GM10266 (cell line): ENCODE results near the gene R3HDM1.

ENCODE experiments used
- DNase-seq: peaks from one replicate; pipeline ENCODE4 v3.0.0; 2012; ENCODE audit errors: extremely low spot score
- TF ChIP-seq, protein P1 (sequence below): IDR thresholded peaks from 2 replicates; pipeline ENCODE4 v1.5.1; 2012; ENCODE audit warnings: mild to moderate bottlenecking, low read depth; ENCODE audit not compliant: control insufficient read depth, insufficient read depth; ENCODE audit errors: missing control alignments

Gene R3HDM1

DNA sequence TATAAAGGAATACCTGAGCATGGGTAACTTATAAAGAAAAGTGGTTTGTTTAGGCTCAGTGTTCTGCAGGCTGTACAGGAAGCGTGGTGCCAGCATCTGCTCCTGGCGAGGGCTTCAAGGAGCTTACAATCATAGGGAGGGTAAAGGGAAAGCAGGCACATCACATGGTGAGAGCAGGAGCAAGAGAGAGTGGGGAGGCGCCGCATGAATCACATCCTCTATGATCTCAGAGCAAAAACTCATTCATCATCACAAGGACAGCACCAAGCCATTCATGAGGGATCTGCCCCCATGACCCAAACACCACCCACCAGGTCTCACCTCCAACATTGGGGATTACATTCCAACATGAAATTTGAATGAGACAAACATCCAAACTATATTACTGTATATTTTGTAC is 32.5 kb downstream of the R3HDM1 start:
- TF ChIP-seq, protein P1, sequence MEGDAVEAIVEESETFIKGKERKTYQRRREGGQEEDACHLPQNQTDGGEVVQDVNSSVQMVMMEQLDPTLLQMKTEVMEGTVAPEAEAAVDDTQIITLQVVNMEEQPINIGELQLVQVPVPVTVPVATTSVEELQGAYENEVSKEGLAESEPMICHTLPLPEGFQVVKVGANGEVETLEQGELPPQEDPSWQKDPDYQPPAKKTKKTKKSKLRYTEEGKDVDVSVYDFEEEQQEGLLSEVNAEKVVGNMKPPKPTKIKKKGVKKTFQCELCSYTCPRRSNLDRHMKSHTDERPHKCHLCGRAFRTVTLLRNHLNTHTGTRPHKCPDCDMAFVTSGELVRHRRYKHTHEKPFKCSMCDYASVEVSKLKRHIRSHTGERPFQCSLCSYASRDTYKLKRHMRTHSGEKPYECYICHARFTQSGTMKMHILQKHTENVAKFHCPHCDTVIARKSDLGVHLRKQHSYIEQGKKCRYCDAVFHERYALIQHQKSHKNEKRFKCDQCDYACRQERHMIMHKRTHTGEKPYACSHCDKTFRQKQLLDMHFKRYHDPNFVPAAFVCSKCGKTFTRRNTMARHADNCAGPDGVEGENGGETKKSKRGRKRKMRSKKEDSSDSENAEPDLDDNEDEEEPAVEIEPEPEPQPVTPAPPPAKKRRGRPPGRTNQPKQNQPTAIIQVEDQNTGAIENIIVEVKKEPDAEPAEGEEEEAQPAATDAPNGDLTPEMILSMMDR: no peak
- DNase-seq: no peak

DNA sequence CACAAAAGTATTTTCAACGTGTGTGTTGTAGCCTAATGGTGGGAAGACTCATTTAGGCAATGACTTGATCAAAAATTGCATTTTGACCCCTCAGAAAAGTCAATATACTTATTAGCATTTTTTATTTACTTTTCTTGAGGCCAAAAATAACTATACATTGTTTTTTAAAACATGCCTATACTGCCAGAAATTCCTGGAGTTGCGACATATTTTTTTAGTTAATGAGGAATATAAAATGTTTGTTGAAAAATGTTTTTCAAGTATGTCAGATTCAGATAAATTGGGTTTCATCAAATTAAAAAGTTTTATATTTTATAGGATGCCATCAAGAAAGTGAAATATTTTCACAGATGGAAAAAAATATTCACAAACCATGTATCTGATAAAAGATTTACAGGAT is 39.6 kb downstream of the R3HDM1 start:
- TF ChIP-seq, protein P1: no peak
- DNase-seq: no peak

DNA sequence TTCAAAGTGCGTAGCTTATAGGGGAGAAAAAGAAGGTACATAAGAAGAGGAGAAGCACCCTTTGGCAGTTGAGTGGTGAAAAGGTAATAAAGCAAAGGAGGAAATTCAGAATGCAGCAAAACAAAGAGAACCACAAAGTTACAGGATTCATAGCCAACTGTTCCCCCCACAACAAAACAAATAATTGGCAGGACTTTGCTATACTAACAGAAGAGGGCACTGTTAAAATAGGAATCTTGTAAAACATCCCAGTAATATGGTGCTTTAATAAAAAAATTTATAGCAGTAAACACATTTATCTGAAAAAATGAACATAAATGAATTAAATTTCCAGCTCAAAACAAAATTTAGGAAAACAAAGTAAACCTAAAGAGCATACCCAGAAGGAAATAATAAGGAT is 42.3 kb downstream of the R3HDM1 start:
- TF ChIP-seq, protein P1: no peak

DNA sequence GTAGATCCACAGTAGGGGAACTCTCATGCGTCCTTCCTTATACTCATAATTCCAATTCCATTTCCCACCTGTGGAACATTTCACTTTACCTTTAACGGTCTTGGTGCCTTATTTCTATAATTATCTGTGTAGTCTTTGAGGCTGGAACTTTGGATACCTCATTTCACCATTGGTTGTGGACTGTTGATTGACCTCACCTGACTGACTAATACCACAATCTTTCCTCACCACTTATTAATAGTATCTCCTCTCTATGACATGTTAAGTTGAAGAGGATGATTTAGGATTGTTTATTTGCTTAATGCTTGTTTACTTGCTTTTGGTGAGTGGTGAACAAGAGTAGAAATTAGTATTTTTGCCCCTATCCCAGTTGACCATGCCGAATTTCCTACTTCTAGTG is 50.0 kb downstream of the R3HDM1 start:
- TF ChIP-seq, protein P1: no peak
- no peak for DNase-seq

More for the DNA sequence above, 42.3 kb downstream of the R3HDM1 start:
- no peak for DNase-seq

DNA sequence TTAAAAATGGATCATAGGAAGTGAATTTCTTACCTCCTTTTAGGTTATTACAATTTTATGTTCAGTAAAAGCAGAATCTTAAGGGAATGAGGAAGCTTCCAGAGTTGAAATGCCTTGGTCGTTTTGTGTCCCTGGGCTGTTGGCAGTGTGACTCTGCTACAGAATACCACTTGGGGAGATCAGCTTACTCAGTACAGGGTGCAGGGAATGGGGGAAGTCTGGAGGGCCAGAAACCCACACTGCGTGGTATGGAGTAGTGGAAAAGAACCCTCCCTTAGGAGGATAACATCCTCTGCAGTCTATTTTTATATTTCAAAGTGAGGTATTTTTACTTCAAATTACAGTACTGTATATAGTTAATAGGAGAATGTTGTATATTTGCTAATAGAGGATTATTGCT is 51.1 kb downstream of the R3HDM1 start:
- no peak for DNase-seq
- TF ChIP-seq, protein P1: no peak

DNA sequence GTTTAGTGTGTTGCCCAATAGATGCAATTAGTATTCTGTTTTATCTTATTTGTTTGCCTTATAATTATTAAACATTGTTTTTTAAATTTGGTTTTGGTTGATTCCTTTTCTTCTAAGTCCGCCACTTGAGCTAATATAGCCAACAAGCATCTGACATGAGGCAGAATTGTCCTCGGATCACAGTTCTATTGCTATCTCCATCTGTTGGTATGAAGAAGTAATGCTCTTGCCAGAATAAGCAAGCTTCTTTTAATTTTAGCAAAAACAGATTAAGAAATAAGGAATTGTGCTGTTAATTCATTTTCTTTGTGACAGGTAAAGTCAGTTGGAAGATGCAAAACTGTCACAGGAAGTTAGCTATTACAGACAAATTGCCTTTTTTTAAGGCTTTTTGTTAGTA is 54.3 kb downstream of the R3HDM1 start:
- TF ChIP-seq, protein P1: no peak
- DNase-seq: no peak

DNA sequence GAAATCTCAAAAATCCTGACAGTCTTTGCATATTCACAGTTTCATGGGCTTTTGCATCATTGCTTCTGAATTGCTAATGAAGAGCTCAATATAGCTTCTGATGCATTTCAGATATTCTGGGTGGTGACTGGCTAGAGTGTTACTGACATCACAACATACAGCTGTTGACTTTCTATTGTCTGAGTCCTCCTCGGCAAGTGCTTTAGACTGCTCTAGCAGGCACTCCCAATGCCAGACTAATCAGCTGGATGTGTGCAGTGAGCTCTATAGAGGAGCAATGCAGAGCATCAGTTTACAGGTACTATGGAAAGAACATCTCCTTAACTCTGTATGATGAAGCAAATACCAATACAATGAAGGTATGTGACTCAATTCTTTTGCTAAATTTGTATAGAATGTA is 54.9 kb downstream of the R3HDM1 start:
- TF ChIP-seq, protein P1: no peak
- no peak for DNase-seq
